Right renal cortex interstitium (tissue), 3 donors: ENCODE measurements around the gene INKA2. TPM values are rescaled to one million over a fixed set of nuclear protein-coding genes. Genes with fewer than 3 reads are reported as not detected.
"Not testable (repeated sequence)": the region's sequence is repeated elsewhere in the genome, so short reads cannot be mapped to it uniquely, and the experiment has no call there.

Experiments
- DNase-seq, 3 donors: peaks; one replicate each; pipeline ENCODE4 v3.0.0-alpha.2; 2013; ENCODE audit warnings: low read depth in 3 of 3, low spot score in 2 of 3
- polyA plus RNA-seq, 3 donors: library from polyadenylated mRNA; unstranded; fragments of 120-200 nt; gene quantifications; one replicate each; pipeline ENCODE4 v1.2.1, GENCODE V29; 2013; ENCODE audit not compliant: insufficient read length in 3 of 3

The INKA2 gene
- polyA plus RNA-seq, 3 donors, result 1.3 to 3.8 (median 2.4) TPM

- no peak for DNase-seq
Observed at GRCh38 chr1:111751906-111752575, 12.8 kb upstream of the INKA2 start.

DNA sequence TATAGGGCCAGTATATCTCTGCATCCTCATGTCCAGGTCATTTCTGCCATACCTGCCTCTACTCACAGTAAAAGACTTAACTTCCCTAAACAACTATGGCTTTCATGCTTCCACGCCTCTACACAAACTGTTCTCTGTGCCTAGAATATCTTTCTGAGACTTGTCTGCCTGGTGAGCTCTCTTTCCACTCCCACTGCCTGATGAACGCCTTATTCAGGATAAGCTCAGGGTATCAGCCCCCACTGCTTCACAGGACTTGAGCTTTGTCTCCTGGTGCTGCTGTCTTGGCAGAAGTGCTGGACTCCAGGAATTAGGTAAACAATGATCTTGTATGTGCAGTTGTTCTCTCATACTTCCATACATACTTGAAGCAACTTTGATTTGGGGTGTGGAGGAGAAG is 11.7 kb upstream of the INKA2 start:
- DNase-seq, result no peak

GRCh38 chr1:111749628-111750027 is 10.4 kb upstream of the INKA2 start:
- DNase-seq, result no peak

DNA sequence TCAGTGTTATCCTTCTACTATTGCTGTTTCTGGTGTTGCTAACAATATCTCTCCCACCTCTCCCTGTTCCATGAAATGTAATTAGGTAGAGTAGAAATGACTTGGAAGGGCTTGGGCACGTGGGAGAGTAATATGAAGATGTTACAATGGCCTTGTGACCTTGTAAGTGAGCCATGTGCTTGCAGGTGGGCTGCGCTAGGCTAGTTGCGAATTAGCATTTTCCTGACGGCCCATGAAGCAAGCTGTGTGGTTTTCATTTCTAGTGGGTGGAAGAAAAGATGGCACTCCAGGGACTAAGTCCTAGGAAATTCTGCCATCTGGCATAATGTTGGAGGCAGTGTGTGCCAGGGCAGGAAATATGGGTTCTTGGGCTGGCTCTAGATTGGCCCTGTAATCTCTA is 8.8 kb upstream of the INKA2 start:
- DNase-seq, result no peak

DNA sequence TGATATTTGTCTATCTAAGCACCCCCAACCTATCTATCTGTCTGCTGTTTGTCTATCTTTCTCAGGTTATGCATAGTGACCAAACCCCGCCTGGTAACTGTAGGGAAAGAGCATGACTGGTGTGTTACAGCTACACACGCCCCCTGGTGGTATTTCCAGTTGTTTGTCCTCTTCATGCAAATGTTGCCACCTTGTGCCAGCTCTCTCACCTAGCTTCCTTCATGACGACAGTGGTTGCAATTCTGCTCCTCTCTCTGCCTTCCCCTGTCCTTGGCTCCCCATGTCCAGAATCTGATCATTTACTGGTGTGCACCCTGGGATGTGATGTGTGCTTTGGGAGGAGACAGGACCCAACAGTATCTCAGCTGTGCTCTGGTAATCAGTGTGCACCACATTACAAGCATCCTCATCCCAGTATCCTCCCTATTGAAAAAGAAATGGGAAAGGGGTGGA is 8.1 kb upstream of the INKA2 start:
- no peak for DNase-seq

DNA sequence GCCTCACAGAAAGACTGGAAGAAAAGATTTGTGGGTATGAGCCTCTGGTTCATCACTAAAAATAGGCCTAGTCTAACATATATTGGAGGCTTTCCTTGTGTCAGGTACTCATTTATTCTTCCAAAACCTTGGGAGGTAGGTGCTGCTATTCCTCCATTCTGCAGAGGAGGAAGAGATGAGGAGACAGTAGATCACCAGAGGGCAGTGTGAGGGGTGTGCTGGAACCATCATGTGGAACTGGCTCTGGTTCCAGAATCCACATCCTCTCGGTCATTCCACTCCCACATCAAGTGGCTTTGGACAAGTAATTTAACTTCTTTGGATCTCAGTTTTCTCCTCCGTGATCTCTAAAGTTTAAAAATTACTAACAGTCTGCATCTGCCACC is 7.4 kb upstream of the INKA2 start:
- no peak for DNase-seq

DNA sequence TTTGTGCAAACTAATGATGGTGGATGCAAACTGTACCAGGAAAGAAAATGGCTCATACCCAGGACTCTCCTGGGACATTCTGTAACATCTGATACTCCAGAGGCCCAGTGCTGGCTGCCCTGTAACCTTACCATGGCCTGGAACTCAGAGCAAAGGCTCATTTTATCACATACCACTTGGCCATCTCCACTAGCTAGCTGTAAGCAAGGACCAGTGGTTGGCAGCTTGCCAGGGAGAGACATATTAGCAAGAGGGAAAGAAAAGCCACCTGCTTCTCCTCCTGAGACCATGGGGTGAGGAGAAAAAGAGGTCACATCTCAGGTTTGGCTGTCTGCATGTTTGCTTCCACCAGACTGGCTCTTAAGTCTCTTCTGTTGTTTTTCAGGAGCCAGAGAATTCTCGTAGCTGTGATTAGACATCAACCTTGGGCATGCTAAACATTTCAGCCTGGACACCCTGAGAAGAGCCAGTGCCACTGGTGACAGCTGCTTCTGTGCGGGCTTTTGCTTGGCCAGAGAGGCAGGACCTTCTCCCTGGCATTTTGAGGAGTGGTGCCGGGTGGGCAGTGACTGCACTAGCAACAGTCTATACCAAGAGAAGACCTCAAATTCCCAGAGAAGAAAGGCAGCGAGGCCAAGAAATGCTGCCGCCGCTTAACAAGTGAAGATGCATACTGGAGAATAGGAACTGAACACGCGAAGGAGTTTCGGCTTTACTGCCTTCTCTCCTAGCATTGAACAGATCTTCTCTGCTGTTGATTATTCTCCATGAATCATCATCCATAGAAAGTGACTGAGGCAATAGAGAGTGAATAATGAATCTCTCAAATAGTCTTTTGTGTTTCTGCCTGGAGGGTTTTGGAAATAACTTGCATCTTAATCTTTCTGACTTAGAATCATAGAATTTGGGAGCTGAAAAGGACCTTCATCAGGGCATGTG is 6.7 kb upstream of the INKA2 start:
- DNase-seq, result no peak

GRCh38 chr1:111743679-111744101 is 4.5 kb upstream of the INKA2 start:
- DNase-seq, result no peak

- no peak for DNase-seq
Observed at GRCh38 chr1:111742938-111743549, 3.8 kb upstream of the INKA2 start.

GRCh38 chr1:111742292-111742691 is 3.1 kb upstream of the INKA2 start:
- not testable (repeated sequence) for DNase-seq

GRCh38 chr1:111739925-111740765 is 950 bp upstream of the INKA2 start:
- peak in 1 of 3 donors; percentile 41 for DNase-seq

DNA sequence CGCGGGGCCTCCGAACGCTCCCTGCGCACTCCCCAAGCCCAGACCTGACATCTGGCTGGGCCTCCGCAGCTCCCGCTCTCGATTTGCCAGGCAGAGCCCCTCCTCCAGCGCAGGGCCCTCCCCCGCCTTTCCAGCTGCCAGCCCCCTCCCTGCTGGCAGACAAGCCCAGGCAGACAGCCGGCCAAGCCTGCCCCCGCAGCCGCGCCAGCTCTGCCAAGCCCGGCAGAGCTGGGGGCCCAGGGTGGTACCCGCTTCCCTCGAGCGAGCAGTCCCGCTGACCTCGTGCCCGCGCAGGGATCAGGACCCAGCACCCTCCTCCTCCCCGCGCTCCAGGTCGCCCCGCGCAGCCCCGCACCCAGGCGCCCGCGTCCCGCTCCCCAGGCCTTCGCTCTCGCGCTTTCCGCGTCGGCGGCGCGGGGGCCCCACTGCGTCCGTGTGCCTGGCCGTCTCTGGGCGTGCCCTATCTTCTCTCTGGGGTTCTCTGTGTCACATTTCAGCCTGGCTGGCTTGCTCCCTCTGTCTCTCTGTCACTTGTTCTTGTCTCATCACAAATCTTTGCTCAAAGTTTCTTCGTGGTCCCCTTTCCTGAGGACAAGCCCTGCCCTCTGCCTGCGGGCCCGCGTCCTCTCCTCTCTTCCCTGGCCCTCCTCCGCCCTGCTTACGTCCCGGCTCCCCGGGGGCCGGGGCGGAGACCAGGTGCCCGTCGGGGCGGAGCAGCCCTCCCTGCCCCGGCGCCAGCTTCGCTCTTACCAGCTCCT is 580 bp downstream of the INKA2 start:
- DNase-seq, result no peak

DNA sequence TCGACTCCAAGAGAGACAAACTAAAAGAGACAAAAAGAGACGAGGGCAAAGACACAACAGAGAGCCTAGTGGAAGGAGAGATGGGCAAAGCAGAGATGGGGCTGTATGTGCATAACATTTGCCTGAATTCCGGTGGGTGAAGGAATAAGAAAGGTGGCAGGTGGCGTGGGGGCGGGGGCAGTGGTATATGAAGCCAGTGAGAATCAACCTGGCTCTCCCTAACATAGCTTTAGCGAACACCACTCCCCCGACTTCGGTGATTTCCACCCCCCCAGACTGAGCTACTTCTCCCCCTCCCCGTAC is 1.1 kb downstream of the INKA2 start:
- DNase-seq, result no peak

DNA sequence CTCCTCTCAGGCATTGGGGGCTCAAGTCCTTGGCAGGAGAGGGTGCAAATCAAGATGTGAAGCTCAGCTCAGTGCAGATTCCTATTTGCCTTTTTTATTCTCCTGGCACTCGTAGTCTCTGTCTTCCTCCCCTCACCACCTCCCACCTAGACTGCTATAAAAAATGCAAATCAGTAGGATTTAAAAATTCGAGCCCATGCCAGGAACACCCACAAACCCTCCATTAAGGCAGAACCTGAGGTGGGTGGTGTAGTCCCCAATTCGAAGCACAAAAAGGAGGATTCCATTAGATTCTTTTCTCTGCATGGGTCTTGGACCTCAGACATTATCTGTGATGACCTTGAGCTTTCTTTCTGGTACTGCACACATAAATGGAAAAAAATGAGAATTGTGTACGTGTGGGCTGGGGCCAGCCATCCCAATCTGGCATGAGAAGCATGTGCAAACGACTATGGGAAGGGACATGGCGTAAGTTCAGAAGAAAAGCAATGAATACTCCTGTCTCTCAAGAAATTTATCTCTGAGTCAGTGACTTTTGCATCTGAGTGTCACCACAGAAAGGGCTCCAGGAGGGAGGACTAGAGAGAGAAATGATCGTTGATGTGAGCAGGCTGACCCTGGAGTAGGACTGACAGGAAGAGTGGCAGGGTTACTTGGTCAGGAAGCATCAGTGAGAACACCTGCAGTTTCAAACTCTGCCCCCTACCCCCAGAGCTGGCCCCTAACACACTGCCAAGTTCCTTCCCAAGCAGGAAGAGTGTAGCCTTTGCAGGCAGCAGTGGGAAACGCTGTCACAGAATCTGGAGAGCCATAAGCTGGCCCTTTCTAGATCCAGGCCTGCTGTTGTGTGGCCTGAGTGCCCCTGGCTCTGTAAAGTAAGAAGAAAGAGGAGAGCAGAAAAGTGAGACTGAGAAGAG is 1.7 kb downstream of the INKA2 start:
- DNase-seq, result no peak

DNA sequence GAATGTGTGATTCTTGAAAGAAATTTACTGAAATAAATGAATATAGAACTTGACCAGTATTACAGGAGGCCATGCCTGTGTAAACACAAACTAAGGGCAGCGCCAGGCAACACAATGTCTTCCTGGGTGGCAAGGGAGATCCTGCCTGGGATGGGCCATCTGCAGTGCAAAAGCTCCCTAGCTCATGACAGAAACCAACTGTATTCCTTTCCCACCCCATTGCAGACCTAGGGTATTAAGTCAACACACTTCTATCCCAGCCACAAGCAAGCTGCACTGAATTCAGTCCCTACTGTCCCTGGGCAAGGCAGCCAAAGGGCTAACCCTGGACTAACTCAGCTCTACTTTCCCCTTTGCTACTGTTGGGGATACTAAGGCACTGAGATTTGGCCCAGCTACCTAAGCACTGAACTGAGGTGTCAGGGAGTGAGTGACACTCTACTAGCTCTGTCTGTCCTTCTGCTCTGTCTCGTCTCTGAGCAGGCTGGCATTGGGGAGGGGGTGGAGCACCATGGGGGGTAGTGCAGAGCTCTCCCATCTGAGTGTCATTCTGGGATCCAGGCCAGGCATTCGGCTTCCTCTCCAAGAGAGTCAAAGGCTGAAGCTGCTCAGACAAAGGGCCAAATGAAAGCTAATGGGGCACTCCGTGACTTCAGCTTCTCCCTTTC is 2.5 kb downstream of the INKA2 start:
- no peak for DNase-seq

- DNase-seq, result no peak
Observed at GRCh38 chr1:111735858-111736544, 3.2 kb downstream of the INKA2 start.

DNA sequence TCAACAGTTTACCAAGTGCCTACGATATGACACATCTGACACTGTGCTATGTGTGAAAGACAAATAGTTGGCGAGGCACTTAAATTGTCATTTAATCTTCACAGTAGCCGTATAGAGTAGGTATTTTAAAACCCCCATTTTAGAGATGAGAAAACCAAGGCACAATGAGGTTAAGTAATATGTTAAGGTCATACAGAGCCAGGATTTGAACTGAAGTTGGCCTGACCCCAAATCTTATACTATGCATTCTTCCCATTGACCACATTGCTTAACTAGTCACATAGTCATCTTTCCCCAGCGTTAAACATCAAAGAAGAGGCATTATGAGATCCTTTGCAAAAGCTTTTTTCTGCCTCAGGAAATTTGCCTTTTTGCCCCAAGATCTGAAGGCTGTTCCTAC is 3.9 kb downstream of the INKA2 start:
- DNase-seq, result no peak

DNA sequence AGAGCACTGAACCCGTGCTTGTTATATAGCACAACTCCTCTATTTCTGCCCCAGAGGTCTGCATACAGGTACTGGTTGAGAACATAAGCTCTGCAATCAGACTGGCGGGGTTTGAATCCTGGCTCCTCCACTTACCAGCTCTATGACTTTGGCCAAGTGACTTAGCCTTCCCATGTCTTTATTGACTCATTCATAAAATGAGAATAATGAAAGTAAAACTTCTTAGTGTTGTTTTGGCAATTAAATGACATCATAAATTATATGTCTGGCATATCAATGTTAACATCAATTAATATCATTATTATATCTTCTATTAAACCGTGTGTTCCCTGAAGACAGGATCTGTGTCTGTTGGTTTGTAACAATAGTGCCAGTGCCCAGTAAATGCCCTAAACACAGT is 4.3 kb downstream of the INKA2 start:
- DNase-seq, result no peak
